Fibroblast of upper back skin (primary cell): ENCODE results near the gene SLC51A.
"Not testable (repeated sequence)": the region's sequence is repeated elsewhere in the genome, so short reads cannot be mapped to it uniquely, and the experiment has no call there.

Source experiments
- DNase-seq: peaks from one replicate; pipeline ENCODE4 v3.0.0-alpha.2; 2013

Gene SLC51A

GRCh38 chr3:196216089-196216564 is at the start of gene SLC51A:
Gene SLC51A, plus strand, starts transcription at chr3:196216534. Its CDS starts 179 bp downstream, at chr3:196216713.
- DNase-seq, result no peak

GRCh38 chr3:196166741-196167140 is 49.6 kb upstream of the SLC51A start:
- DNase-seq, result no peak

DNA sequence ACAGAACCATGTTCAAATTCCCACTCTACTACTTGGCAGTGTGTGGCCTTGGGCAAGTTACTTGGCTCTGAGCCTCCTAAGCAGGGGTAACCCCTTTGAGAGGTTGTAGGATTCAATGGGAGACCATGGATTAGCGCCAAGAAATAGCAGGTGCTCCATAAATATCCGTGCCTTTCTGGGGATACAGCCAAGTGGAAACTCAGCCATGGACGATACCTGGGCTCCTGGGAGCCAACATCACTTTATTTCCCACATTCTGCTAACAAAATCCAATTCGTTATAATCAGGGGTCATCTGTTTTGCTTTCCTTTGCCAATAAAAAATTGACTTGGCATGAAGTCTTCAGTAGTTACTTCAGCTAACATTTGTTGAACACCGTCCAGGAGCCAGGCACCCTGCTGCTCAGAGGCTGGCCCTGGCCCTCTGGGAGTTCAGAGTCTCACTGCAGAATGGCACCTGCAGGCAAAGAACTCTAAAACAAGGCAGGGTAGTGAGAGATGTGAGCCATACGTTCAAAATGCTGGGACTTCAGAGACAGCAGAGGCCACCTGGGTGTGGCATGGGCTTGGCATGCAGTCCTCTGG is 47.4 kb upstream of the SLC51A start:
- DNase-seq, result no peak

DNA sequence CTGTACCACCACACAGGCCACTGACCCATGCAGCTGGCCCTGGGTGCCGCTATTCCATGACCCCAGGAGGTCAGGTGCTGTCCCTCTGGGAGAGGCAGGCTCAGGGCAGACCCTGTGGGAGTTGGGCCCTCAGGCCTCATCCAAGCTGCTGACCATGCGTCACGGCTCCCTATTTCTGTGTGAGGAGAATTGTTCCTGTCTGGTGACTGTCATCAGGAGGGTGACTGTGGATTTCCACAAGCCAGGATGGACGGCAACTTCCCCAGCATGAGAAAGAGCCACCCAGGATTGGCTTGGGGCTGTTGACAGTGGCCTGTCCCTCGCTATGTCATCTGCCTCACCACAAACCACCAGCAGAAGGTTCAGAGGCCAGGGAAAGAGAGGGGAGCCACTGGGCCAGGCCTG is 46.5 kb upstream of the SLC51A start:
- DNase-seq, result no peak

DNA sequence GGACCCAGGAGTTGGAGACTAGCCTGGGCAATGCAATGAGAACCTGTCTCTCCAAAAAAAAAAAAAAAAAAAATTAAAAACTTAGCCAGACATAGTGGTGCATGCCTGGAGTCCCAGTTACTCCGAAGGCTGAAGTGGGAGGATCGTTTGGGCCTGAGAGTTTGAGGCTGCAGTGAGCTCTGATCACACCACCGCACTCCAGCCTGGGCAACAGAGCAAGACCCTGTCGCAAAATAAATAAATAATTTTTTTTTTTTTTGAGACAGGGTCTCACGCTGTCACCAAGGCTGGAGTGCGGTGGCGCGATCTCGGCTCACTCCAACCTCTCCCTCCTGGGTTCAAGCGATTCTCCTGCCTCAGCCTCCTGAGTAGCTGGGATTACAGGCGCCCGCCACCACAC is 46.0 kb upstream of the SLC51A start:
- not testable (repeated sequence) for DNase-seq

- DNase-seq, result no peak
These were observed 41.7 kb upstream of the SLC51A start for GRCh38 chr3:196174652-196175051.

- no peak for DNase-seq
These were observed 41.2 kb upstream of the SLC51A start for GRCh38 chr3:196175116-196175625.

DNA sequence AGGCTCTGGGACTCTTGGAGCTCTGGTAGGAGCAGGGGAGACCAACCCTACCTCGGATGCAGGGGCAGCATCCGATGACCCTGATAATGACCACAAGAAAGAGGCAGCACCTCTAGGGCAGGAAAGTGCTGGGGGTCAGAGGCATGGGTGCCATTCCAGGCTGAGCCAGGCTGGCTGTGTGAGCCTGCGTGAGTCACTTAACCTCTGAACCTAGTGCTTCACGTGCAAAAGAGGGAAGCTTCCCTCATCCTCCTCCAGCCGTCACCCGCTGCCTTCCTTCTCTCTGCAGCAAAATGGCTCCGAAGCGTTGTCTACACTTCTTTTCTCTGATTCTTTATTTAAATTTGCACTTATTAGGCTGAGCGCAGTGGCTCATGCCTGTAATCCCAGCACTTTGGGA is 40.6 kb upstream of the SLC51A start:
- DNase-seq, result no peak

DNA sequence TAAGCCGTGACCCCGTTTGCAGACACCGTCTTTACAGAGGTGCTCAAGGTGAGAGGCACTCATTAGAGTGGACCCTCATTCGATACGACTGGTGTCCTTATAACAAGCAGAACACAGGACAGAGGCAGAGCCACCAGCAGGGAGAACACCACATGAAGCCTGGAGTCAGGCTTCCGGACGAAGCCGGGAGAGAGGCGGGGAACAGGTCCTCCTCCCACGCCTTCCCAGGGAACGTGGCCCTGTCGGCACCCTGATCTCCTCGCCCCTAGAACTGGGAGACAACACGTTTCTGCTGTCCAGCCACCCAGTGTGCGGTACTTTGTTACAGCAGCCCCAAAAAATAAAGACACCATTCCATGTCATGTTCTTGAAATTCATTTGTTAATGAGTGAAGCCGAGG is 38.8 kb upstream of the SLC51A start:
- DNase-seq, result no peak

- DNase-seq, result no peak
These were observed 38.4 kb upstream of the SLC51A start for GRCh38 chr3:196177967-196178366.

DNA sequence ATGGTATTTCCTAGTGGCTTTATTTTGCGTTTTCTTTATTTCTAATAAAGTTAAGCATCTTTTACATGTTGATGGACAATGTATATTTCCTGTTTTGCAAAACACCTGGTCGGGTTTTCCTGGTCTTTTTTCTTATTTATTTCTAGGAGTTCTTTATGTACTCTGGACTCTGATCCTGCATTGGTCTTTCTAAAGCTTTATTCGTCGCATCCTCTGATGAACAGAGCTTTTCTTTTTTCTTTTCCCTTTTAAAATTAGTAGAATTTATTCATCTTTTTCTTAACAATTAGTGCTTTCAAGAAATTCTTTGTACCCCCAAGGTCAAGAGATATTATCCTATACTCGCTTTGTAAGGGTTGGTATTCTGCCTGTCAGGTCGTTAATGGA is 37.3 kb upstream of the SLC51A start:
- no peak for DNase-seq

GRCh38 chr3:196179380-196180308 is 36.7 kb upstream of the SLC51A start:
- DNase-seq, result no peak

GRCh38 chr3:196180346-196180745 is 36.0 kb upstream of the SLC51A start:
- DNase-seq, result no peak

GRCh38 chr3:196181127-196181546 is 35.2 kb upstream of the SLC51A start:
- DNase-seq, result no peak

- DNase-seq, result not testable (repeated sequence)
These were observed 32.2 kb upstream of the SLC51A start for GRCh38 chr3:196184169-196184432.

- DNase-seq, result no peak
These were observed 31.5 kb upstream of the SLC51A start for GRCh38 chr3:196184881-196185280.

DNA sequence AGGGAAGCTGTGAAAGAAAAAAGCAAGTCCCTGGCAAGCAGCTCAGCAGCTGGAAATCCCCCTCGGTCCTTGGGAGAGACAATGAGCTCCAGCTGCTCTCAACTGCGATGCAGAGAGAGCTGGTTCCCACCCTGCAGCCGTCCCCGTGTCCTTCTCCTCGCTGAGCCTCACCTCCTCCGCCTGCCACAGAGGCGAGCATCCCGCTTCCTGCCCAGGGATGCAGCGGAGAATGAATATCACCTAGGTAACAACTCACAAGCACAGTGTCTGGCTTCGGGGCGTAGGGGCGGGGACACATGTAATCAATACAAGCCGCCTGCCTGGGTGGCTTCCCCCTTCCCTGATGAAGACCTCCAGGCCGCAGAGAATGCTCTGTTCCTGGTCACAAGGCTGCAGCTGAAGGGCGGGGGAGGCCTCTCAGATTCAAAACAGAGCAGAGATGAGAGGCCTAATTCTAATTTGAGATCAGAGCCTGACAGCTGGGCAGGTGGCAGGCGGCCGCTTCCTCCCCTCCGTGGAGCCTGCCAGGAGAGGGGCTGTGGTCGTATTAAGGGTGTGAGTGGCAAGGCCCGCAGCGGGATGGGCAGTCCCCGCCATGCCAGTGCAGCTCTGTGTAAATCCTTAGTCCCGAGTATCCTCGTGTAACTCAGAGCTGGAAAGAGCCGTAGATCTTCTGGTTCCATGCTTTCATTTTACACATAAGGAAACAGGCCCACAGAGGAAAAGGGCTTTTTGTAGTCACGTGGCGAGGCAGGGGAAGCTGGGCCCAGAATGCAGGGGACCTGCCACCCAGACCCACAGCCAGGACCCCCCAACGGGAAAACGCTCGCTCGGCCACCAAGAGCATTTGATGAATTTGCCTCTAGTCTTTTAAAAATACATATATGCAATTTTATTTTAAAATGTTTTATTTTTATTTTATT is 29.4 kb upstream of the SLC51A start:
- no peak for DNase-seq

GRCh38 chr3:196189566-196190347 is 26.6 kb upstream of the SLC51A start:
- no peak for DNase-seq

- DNase-seq, result no peak
These were observed 24.3 kb upstream of the SLC51A start for GRCh38 chr3:196192036-196192523.

DNA sequence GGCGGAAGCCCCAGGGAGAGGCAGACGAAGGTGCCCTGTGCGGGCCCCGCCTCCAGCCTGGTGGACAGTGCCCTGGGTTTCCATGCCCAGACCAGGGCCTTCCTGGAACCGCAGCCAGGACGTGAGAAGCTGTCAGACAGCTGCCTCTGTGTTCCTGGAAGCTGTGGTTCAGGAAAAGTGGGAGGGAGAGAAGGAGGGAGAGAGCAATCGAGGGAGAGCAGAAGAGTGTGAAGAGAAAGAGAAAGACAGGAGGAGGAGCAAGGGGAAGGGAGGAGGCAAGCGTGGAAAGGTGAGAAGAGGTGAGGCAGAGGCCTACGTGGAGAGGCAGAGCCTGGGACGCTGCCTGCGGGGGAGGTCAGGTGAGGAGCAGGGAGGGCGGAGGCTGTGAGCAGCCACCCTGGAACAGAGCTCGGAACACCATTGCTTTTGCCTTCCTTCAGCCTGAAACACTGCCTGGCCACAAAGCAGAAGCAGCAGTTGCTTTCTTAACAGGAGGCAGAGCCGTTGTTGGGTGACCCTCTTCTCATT is 23.7 kb upstream of the SLC51A start:
- no peak for DNase-seq

GRCh38 chr3:196193133-196193735 is 23.1 kb upstream of the SLC51A start:
- DNase-seq, result no peak
